ENCODE results near the gene CCDC9B.

CCDC9B gene

DNA sequence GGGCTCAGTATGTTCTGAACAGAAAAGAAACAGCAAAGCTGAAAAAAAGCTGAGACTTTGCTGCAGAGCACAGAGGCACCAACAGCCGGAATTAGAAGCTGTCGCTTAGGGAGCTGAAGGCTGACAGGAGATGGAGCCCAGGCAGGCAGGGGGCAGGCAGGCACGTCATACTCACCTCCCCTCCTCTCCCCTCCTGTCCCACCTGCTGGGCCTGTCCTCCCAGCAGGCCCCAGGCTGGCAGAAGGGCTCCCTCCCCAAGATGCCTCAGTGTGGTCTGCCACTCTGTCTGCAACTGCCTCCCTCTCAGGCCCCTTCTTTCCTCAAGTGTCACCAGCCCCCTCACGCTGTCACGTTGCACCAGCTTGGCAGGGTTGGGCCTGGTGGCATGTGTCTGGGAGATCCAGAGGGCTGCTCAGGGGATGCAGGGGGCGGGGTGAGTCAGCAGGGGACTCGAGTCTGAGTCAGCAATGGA, 54.6 kb downstream of the CCDC9B start:
- no peak for DNase-seq

DNA sequence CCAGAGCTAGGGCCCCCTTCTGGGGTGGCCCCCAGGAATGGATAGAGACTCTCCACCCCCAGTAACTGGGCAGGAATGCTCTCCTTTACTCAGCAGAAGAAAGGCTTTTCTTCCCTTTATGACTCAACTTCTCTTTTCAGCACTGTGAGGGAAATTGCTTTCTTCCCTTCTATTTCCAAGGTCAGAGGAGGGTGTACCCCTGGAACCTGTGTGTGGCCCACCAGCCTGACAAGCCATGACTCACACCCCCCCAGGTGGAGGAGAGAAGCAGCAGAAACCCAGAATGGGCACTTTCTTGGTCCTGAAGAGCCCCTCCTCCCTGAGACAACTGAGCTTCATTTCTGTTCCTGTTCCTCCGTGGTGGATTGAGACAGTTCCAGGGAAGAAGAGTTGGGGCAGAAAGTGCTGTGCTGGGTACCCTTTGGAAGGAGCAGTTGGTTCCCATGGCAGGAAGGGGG, 55.2 kb downstream of the CCDC9B start:
- DNase-seq = peak; percentile 32

GRCh38 chr15:40285151-40285550, 55.6 kb downstream of the CCDC9B start:
- peak; percentile 27 for DNase-seq

- DNase-seq = no peak
Observed at GRCh38 chr15:40283615-40284300, 57.0 kb downstream of the CCDC9B start.

DNA sequence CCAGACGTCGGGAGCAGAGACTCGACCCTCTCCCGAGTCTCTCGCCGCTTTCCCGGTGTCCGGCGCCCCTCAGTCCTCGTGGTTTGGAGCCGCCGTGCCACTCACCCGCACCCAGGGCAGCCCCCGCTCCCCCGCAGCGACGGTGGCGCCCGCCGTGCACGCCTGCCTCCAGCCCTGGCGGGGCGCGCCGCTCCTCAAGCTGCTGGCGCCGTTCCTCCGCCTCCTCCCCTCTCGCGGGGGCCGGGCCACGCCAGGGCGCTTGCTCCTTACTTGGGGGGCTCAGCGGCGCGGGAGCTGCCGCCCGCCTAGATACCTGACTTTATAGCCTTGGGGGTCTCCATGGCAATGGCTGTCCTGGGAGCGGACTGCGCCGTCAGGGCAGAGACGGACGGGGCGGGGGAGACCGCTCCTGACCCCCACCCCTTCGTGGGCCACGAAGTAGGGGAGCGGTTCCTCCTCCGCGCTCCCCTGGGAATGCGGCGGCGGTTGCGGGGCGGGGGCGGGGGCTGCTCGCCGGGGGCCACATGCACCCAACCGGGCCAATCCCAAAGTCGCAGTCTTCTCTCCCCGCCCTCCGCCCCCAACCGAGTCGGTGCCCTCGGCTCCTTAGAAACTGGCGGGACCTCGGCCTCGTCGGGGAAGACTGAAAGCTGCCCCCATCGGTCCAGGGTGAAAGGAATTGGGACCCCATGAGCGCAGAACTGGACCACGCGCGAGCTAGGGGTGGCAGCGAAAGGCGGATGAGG, 57.7 kb downstream of the CCDC9B start, which contains the start of gene ANKRD63:
TSS of gene ANKRD63 (minus strand) at position 196 of the 746 bp plus-strand sequence. CDS start 478 bp downstream, outside the sequence.
- DNase-seq = no peak

DNA sequence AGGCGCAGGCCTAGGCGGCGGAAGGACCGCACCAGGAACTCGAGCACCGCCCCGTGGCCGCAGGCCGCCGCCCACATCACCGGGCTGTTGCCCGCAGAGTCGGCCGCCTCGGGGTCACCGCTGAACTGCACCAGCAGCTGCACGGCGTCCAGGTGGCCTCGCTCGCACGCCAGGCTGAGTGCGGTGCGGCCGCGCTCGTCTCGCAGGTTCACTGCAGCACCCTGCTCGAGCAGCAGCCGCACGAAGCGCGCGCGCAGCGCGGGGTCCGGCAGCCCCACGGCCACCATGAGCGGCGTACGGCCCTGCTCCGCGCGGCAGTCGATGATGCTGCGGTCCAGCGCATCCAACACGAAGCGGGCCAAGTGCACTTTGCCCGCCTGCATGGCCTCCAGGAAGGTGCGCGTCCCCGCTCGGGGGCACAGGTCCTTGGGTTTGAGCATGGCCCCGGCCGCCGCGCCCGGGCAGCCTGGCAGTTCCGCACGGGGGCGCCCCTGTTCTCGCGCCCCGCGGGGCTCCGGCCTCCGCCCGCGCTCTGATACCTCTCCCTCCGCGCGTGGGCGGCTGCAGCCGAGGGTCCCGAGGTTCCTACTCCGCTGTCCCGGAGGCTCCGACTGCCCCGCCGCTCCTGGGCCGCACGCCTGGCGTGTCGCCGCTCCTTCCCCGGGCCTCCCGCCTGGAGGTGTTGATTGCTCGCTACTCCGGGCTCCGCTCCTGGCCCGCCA, 58.4 kb downstream of the CCDC9B start:
- no peak for DNase-seq

- DNase-seq = no peak
Observed at GRCh38 chr15:40281801-40282146, 59.0 kb downstream of the CCDC9B start.

All from fibroblast of skin of right biceps (primary cell).